HG03095 (cell line): ENCODE measurements around the gene TXNRD2.

Experiments used
- ATAC-seq: cut with Tn5 transposase; IDR thresholded peaks from one replicate; pipeline ENCODE4 v1.9.1; 2021; ENCODE audit warnings: moderate library complexity; ENCODE audit not compliant: unreplicated experiment

The TXNRD2 gene

GRCh38 chr22:19905347-19906276 is 36.0 kb downstream of the TXNRD2 start:
- no peak for ATAC-seq

GRCh38 chr22:19904935-19905334 is 36.7 kb downstream of the TXNRD2 start:
- ATAC-seq: no peak

- no peak for ATAC-seq
These were observed 37.3 kb downstream of the TXNRD2 start for GRCh38 chr22:19904174-19904856.

GRCh38 chr22:19903513-19903912 is 38.1 kb downstream of the TXNRD2 start:
- no peak for ATAC-seq

- ATAC-seq: no peak
These were observed 38.6 kb downstream of the TXNRD2 start for GRCh38 chr22:19903031-19903430.

GRCh38 chr22:19902245-19902715 is 39.3 kb downstream of the TXNRD2 start:
- ATAC-seq: no peak

GRCh38 chr22:19901577-19902244 is 39.9 kb downstream of the TXNRD2 start:
- no peak for ATAC-seq

- no peak for ATAC-seq
These were observed 40.7 kb downstream of the TXNRD2 start for GRCh38 chr22:19900707-19901436.

- no peak for ATAC-seq
These were observed 42.6 kb downstream of the TXNRD2 start for GRCh38 chr22:19898831-19899567.

GRCh38 chr22:19898145-19898544 is 43.5 kb downstream of the TXNRD2 start:
- ATAC-seq: no peak

- ATAC-seq: no peak
These were observed 43.9 kb downstream of the TXNRD2 start for GRCh38 chr22:19897726-19898125.

- no peak for ATAC-seq
These were observed 44.8 kb downstream of the TXNRD2 start for GRCh38 chr22:19896665-19897355.

GRCh38 chr22:19895160-19895849 is 46.3 kb downstream of the TXNRD2 start:
- no peak for ATAC-seq

- ATAC-seq: no peak
These were observed 48.3 kb downstream of the TXNRD2 start for GRCh38 chr22:19893363-19893762.

- ATAC-seq: no peak
These were observed 48.7 kb downstream of the TXNRD2 start for GRCh38 chr22:19892925-19893324.

- ATAC-seq: no peak
These were observed 49.2 kb downstream of the TXNRD2 start for GRCh38 chr22:19892257-19892879.

- no peak for ATAC-seq
These were observed 50.0 kb downstream of the TXNRD2 start for GRCh38 chr22:19891317-19892256.
